ENCODE data around the gene NHSL1.

DNA sequence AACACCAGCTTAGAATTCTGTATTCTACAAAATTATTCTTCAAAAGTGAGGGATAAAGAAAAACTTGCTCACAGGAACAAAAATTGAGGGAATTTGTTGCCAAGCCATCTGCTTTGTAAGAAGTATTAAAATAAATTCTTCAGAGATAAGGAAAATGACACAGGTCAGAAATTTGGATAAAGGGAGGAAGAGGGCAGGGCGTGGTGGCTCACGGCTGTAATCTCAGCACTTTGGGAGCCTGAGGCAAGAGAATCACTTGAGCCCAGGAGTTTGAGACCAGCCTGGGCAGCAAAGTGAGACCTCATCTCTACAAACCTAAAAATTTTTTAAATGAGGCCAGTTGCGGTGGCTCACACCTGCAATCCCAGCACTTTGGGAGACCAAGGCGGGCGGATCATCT lies 109.7 kb downstream of the NHSL1 start:
- TF ChIP-seq, protein P1, sequence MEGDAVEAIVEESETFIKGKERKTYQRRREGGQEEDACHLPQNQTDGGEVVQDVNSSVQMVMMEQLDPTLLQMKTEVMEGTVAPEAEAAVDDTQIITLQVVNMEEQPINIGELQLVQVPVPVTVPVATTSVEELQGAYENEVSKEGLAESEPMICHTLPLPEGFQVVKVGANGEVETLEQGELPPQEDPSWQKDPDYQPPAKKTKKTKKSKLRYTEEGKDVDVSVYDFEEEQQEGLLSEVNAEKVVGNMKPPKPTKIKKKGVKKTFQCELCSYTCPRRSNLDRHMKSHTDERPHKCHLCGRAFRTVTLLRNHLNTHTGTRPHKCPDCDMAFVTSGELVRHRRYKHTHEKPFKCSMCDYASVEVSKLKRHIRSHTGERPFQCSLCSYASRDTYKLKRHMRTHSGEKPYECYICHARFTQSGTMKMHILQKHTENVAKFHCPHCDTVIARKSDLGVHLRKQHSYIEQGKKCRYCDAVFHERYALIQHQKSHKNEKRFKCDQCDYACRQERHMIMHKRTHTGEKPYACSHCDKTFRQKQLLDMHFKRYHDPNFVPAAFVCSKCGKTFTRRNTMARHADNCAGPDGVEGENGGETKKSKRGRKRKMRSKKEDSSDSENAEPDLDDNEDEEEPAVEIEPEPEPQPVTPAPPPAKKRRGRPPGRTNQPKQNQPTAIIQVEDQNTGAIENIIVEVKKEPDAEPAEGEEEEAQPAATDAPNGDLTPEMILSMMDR (IDR thresholded peaks at IDR 0.05): no peak
- TF ChIP-seq POLR2A (IDR thresholded peaks at IDR 0.05): no peak

Data from ovary (tissue), 3 donors.